ENCODE results near the gene PRTG.
"Not testable (repeated sequence)": the region's sequence is repeated elsewhere in the genome, so short reads cannot be mapped to it uniquely, and the experiment has no call there.

Gene PRTG

GRCh38 chr15:55619783-55620182 lies 123.2 kb downstream of the PRTG start:
- no peak for DNase-seq

- no peak for DNase-seq
Observed at GRCh38 chr15:55618387-55618786, 124.6 kb downstream of the PRTG start.

GRCh38 chr15:55615445-55615844 lies 127.5 kb downstream of the PRTG start:
- DNase-seq, result no peak

GRCh38 chr15:55613727-55614126 lies 129.2 kb downstream of the PRTG start:
- DNase-seq, result no peak

- no peak for DNase-seq
Observed at GRCh38 chr15:55606214-55606613, 136.7 kb downstream of the PRTG start.

- DNase-seq, result no peak
Observed at GRCh38 chr15:55601374-55601773, 141.6 kb downstream of the PRTG start.

- DNase-seq, result no peak
Observed at GRCh38 chr15:55599439-55599838, 143.5 kb downstream of the PRTG start.

- not testable (repeated sequence) for DNase-seq
Observed at GRCh38 chr15:55593019-55593418, 149.9 kb downstream of the PRTG start.

GRCh38 chr15:55590788-55591187 lies 152.2 kb downstream of the PRTG start:
- no peak for DNase-seq

GRCh38 chr15:55589287-55589686 lies 153.7 kb downstream of the PRTG start:
- DNase-seq, result no peak

- no peak for DNase-seq
Observed at GRCh38 chr15:55588815-55589115, 154.2 kb downstream of the PRTG start.

GRCh38 chr15:55588070-55588814 lies 154.7 kb downstream of the PRTG start, which contains the start of gene PYGO1:
Gene PYGO1, minus strand, starts transcription at chr15:55588345. Its CDS starts 462 bp downstream, at chr15:55587883.
- DNase-seq, result peak; percentile 39 to 59

GRCh38 chr15:55587321-55588069 lies 155.5 kb downstream of the PRTG start:
- DNase-seq, result no peak

GRCh38 chr15:55586808-55587207 lies 156.1 kb downstream of the PRTG start:
- no peak for DNase-seq

- DNase-seq, result no peak
Observed at GRCh38 chr15:55576943-55577342, 166.0 kb downstream of the PRTG start.

GRCh38 chr15:55574096-55574495 lies 168.9 kb downstream of the PRTG start:
- DNase-seq, result no peak

- no peak for DNase-seq
Observed at GRCh38 chr15:55573224-55573623, 169.7 kb downstream of the PRTG start.

- no peak for DNase-seq
Observed at GRCh38 chr15:55564347-55565145, 178.4 kb downstream of the PRTG start.

GRCh38 chr15:55562601-55563000 lies 180.4 kb downstream of the PRTG start:
- no peak for DNase-seq

All from Kasumi-1 (cell line).